CD4-positive, alpha-beta T cell (primary cell): ENCODE measurements around the gene MOXD1. TPM values are rescaled to one million over a fixed set of nuclear protein-coding genes. Genes with fewer than 3 reads are reported as not detected.
"Not testable (repeated sequence)": the region's sequence is repeated elsewhere in the genome, so short reads cannot be mapped to it uniquely, and the experiment has no call there.

Experiments used
- ATAC-seq: fragments of 200-7000 bp; cut with Tn5 transposase; one replicate; pipeline ENCODE4 v1.10.0; 2022; ENCODE audit warnings: mild to moderate bottlenecking; ENCODE audit not compliant: poor library complexity
- CTCF ChIA-PET: fragments of 350-600 bp; sonication (Branson Sonifier 250); formaldehyde crosslinking; loops from one replicate; lab custom pipeline; 2021; ENCODE audit warnings: antibody characterized with exemption, inconsistent platforms; lab: Charles Lee
- POLR2A ChIA-PET: fragments of 350-600 bp; sonication (Branson Sonifier 250); formaldehyde crosslinking; loops from one replicate; lab custom pipeline; 2021; ENCODE audit warnings: antibody characterized with exemption, inconsistent platforms; lab: Charles Lee
- DNase-seq, 14 experiments: peaks; one replicate each; pipeline ENCODE4 v3.0.0-alpha.2; 2013 to 2020; ENCODE audit warnings: mixed read lengths in 2 of 14
- H3K27ac ChIP-seq, 2 donors: one replicate each; pipeline versions ENCODE4 v1.5.1 to v1.7.0; 2013; ENCODE audit warnings: low read length in 2 of 2, low read depth in 1 of 2, mild to moderate bottlenecking in 1 of 2
- H3K27me3 ChIP-seq, 2 experiments: 1 replicate in 1 of 2; 2 replicates in 1 of 2; pipeline versions ENCODE4 v1.6.1 to v1.7.0; 2013; ENCODE audit warnings: low read length in 2 of 2, control low read depth in 1 of 2, mild to moderate bottlenecking in 1 of 2, moderate library complexity in 1 of 2; ENCODE audit not compliant: insufficient read depth in 2 of 2, control insufficient read depth in 1 of 2
- H3K36me3 ChIP-seq: one replicate; pipeline ENCODE4 v1.6.1; 2013; ENCODE audit warnings: low read length, control low read depth; ENCODE audit not compliant: insufficient read depth
- H3K4me1 ChIP-seq: one replicate; pipeline ENCODE4 v1.6.1; 2013; ENCODE audit warnings: low read length, control low read depth; ENCODE audit not compliant: insufficient read depth
- H3K4me3 ChIP-seq: one replicate; pipeline ENCODE4 v1.5.1; 2013; ENCODE audit warnings: mild to moderate bottlenecking, low read length, moderate library complexity
- H3K9me3 ChIP-seq, 2 experiments: 1 replicate in 1 of 2; 2 replicates in 1 of 2; pipeline versions ENCODE4 v1.6.1 to v1.7.0; 2013; ENCODE audit warnings: low read length in 2 of 2, mild to moderate bottlenecking in 2 of 2, control low read depth in 1 of 2, moderate library complexity in 1 of 2; ENCODE audit not compliant: control insufficient read depth in 1 of 2, insufficient read depth in 1 of 2
- H3K27ac Mint-ChIP-seq: one replicate; pipeline ENCODE4 v1.8.0; 2020; ENCODE audit warnings: mixed read lengths
- H3K27me3 Mint-ChIP-seq: one replicate; pipeline ENCODE4 v1.8.0; 2021; ENCODE audit warnings: mixed read lengths
- H3K36me3 Mint-ChIP-seq: one replicate; pipeline ENCODE4 v1.8.0; 2021; ENCODE audit warnings: low read depth, mixed read lengths
- H3K4me1 Mint-ChIP-seq: one replicate; pipeline ENCODE4 v1.8.0; 2021; ENCODE audit warnings: low read depth, mixed read lengths
- H3K4me3 Mint-ChIP-seq: one replicate; pipeline ENCODE4 v1.8.0; 2020; ENCODE audit warnings: mild to moderate bottlenecking, mixed read lengths
- H3K9me3 Mint-ChIP-seq: one replicate; pipeline ENCODE4 v1.8.0; 2020; ENCODE audit warnings: mixed read lengths
- CTCF ChIP-seq: fragments of 200-600 bp; IDR thresholded peaks from one replicate; pipeline ENCODE4 v1.8.0; 2022; ENCODE audit warnings: antibody characterized with exemption, mild to moderate bottlenecking
- intact Hi-C, 2 experiments: fragments of 100-400 bp; cut with DNase I in 1 of 2; cut with micrococcal nuclease in 1 of 2; formaldehyde crosslinking; loops; one replicate each; pipeline versions ENCODE4 v1.15.1 to v1.9.0; 2023 to 2025; cut with DNase I, micrococcal nuclease
- total RNA-seq, 174 experiments: library from RNA in 2 of 174; stranded (reverse) in 2 of 174; gene quantifications; one replicate each; pipeline ENCODE4 v1.2.3 and lab custom pipeline; 2021 to 2026

Gene MOXD1
- total RNA-seq, 2 experiments from 2014 or later, result not detected

- ChIA-PET POLR2A (no interaction called here), CTCF (interaction anchor here (0.9 to 4.6 kb wide), 2 partner anchors 9 kb away, joined by 3 to 33 read pairs; no protein-coding TSS in a partner anchor)
- Mint-ChIP-seq H3K9me3 (no peaks in the 10 kb centered on the region), H3K36me3 (no peaks in the 10 kb centered on the region), H3K4me1 (no peaks in the 10 kb centered on the region), H3K4me3 (no peak overlapping the region), H3K27me3 (peaks cover 18% of the 10 kb centered on the region), H3K27ac (no peak overlapping the region)
- Histone ChIP-seq H3K27ac (no peak overlapping the region), H3K36me3 (no peaks in the 10 kb centered on the region), H3K4me3 (no peak overlapping the region), H3K4me1 (no peaks in the 10 kb centered on the region), H3K27me3 (no peaks in the 10 kb centered on the region), H3K9me3 (no peaks in the 10 kb centered on the region)
- no peak for TF ChIP-seq CTCF
- DNase-seq (no peak), ATAC-seq (no peak)
- intact Hi-C loops, result no loop called here
Observed at GRCh38 chr6:132270726-132271402, 130.4 kb downstream of the MOXD1 start.

- H3K9me3 Mint-ChIP-seq, H3K4me1 ChIP-seq, H3K36me3 ChIP-seq, H3K27ac Mint-ChIP-seq, intact Hi-C loops, H3K4me3 ChIP-seq, DNase-seq, H3K9me3 ChIP-seq, H3K27ac ChIP-seq, H3K36me3 Mint-ChIP-seq, H3K4me3 Mint-ChIP-seq, H3K27me3 ChIP-seq, H3K4me1 Mint-ChIP-seq, ATAC-seq, H3K27me3 Mint-ChIP-seq, POLR2A ChIA-PET: not testable (repeated sequence)
- CTCF ChIA-PET, result interaction anchor here (4.6 kb wide), 1 partner anchor 11 kb away, joined by 33 read pairs; no protein-coding TSS in a partner anchor
Observed at GRCh38 chr6:132268666-132269065, 132.6 kb downstream of the MOXD1 start.

- DNase-seq (no peak), ATAC-seq (no peak)
- H3K36me3 ChIP-seq, result no peaks in the 10 kb centered on the region
- Mint-ChIP-seq H3K4me1 (no peaks in the 10 kb centered on the region), H3K9me3 (no peaks in the 10 kb centered on the region), H3K36me3 (no peaks in the 10 kb centered on the region), H3K27ac (no peak overlapping the region), H3K27me3 (peaks cover 10% of the 10 kb centered on the region), H3K4me3 (no peak overlapping the region)
- no peak overlapping the region for H3K27ac ChIP-seq
- ChIA-PET POLR2A (no interaction called here), CTCF (interaction anchor here (4.6 kb wide), 1 partner anchor 12 kb away, joined by 33 read pairs; no protein-coding TSS in a partner anchor)
- no peak overlapping the region for H3K4me3 ChIP-seq
- no peak for TF ChIP-seq CTCF
- no peaks in the 10 kb centered on the region for H3K27me3 ChIP-seq
- intact Hi-C loops, result no loop called here
- no peaks in the 10 kb centered on the region for H3K9me3 ChIP-seq
- H3K4me1 ChIP-seq, result no peaks in the 10 kb centered on the region
Observed at GRCh38 chr6:132268209-132268608, 133.1 kb downstream of the MOXD1 start.
